Fibroblast of pulmonary artery (primary cell): ENCODE results near the gene SEC61A2.

Experiments
- DNase-seq: peaks from one replicate; pipeline ENCODE4 v3.0.0-alpha.2; 2010; ENCODE audit warnings: low read depth
- H3K4me3 ChIP-seq: replicated peaks from 2 replicates; pipeline ENCODE4 v1.5.1; 2011; ENCODE audit warnings: low read depth, mild to moderate bottlenecking, control low read depth, low read length, moderate library complexity
- TF ChIP-seq, protein P1 (sequence below): IDR thresholded peaks from 2 replicates; pipeline ENCODE4 v1.5.1; 2011; ENCODE audit warnings: mild to moderate bottlenecking, control low read depth, low read length, inconsistent platforms; ENCODE audit errors: missing control alignments

The SEC61A2 gene

DNA sequence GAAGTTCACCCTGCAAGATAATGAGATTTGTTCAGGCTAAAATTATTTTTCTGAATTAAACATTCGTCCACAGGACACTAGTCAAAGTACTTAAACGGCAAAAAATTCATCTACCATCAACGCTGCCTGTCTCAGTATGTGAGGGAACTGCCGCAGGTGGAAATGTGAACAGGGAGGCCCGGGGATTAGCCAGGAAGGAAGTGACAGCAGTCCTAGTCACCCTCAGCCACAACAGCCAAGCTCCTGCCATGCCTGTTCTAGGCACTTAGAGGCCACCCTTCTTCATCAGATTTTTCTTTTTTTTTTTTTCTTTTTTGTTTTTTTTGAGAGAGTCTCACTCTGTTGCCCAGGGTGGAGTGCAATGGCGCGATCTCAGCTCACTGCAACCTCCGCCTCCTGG, 56.8 kb downstream of the SEC61A2 start:
- no peak overlapping the region for H3K4me3 ChIP-seq
- DNase-seq, result no peak
- TF ChIP-seq, protein P1, sequence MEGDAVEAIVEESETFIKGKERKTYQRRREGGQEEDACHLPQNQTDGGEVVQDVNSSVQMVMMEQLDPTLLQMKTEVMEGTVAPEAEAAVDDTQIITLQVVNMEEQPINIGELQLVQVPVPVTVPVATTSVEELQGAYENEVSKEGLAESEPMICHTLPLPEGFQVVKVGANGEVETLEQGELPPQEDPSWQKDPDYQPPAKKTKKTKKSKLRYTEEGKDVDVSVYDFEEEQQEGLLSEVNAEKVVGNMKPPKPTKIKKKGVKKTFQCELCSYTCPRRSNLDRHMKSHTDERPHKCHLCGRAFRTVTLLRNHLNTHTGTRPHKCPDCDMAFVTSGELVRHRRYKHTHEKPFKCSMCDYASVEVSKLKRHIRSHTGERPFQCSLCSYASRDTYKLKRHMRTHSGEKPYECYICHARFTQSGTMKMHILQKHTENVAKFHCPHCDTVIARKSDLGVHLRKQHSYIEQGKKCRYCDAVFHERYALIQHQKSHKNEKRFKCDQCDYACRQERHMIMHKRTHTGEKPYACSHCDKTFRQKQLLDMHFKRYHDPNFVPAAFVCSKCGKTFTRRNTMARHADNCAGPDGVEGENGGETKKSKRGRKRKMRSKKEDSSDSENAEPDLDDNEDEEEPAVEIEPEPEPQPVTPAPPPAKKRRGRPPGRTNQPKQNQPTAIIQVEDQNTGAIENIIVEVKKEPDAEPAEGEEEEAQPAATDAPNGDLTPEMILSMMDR, result no peak

DNA sequence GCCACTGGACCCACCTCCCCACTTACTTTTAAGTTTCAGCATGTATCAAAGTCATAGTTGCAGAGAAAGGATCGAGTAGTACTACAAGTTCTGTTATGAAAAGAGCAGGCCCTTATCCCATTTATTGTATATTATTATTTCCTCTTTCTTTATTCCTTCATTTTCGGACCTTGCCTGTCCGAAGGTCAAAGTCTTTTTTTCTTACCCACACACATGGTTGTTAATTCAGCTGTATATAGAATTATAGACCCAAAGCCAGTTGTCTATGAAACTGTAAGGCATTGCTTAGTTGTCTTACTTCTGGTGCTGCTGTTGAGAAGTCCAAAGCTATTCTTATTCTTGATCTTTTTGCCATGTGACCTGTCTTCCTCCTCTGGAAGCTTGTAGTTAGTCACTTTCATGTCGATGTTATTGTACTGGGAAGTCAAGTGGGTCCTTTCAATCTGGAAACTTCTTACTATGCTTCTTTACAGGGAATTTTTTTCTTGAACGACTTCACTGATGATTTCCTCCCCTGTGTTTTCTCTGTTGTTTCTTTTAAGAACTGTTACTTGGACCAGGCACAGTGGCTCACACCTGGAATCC, 57.9 kb downstream of the SEC61A2 start:
- DNase-seq, result no peak
- no peak overlapping the region for H3K4me3 ChIP-seq
- TF ChIP-seq, protein P1, result no peak

DNA sequence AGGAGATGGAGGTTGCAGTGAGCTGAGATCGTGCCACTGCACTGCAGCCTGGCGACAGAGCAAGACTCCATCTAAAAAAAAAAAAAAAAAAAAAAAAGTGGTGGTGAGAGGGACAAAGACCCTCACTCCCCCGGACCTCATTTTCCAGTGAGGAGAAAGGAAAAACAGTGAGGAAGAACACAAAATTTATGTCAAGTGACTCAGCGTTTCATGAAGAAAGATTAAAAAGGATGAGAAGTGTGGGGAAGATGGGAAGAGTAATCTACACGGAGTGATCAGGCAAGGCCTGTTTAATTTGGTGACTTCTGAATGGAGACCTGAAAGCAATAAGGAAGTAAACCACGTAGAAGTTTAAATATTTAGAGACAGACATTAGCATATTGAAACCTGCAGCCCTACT, 59.2 kb downstream of the SEC61A2 start:
- TF ChIP-seq, protein P1, result no peak
- no peak overlapping the region for H3K4me3 ChIP-seq
- DNase-seq, result no peak

DNA sequence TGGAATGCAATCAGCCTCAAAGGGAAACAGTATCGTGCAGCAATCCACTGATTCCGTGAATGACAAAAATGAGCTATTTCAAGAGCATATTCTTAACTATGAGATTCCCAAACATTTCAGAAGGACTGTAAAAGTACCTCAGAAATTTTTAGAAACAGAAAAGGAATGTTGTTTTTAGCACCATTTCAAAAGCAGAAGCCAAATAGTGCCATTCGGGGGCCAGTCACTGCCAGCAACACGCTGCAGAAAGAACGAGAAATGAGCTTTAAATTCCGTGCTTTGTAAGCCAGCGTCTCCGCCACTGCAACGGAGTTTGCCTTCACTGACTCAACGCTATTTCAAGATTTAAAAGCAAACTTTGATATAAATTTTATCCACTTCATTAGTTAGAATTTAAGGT, 59.9 kb downstream of the SEC61A2 start:
- DNase-seq, result no peak
- TF ChIP-seq, protein P1, result no peak
- no peak overlapping the region for H3K4me3 ChIP-seq

DNA sequence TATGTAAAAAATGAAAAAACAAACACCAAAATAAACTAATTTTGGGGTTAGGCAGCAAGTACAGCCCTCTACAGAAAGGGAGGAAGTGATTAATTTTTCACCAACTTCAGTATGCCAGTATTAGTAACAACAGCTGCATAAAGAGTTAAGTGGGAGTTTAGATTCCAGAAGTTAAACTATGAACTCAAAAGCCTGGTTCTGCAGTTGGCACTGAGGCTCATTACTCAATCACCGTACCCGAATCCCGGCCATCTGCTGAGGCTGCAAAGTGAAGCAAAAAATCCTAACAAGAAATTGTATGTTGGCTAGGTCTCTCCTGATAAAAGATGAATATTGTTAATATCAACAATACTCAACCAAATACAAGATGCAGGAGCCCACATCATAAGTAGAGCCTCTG, 62.2 kb downstream of the SEC61A2 start:
- TF ChIP-seq, protein P1, result no peak
- DNase-seq, result peak; percentile 45
- no peak overlapping the region for H3K4me3 ChIP-seq

- no peak overlapping the region for H3K4me3 ChIP-seq
- TF ChIP-seq, protein P1, result no peak
- DNase-seq, result peak; percentile 74
Measured at GRCh38 chr10:12193193-12193592, 63.7 kb downstream of the SEC61A2 start.

DNA sequence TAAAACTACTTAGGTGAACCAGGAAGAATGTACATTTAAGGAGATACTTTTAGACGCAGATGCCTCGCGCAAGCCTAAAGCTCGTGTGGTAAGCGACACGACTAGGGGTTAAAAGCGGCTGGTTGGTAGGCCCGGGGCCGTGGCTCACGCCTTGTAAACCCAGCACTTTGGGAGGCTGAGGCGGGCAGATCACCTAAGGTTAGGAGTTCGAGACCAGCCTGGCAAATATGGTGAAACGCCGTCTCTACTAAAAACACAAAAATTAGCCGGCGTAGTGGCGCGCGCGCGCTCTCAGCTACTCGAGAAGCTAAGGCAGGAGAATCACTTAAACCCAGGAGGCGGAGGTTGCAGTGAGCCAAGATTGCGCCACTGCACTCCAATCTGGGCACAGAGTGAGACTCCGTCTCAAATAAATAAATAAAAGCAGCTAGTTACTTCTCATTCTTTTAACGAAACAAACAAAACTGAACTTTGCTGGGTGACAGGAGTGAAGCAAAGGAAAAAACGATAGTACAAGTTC, 65.3 kb downstream of the SEC61A2 start:
- TF ChIP-seq, protein P1, result no peak
- peak overlapping the region; percentile 99 for H3K4me3 ChIP-seq
- peak; percentile 45 for DNase-seq
